OCI-LY7 (cell line): ENCODE results near the gene ADH7.

Experiments used
- CTCF ChIP-seq: fragments of 200-600 bp; sonication (generic); conservative IDR thresholded peaks from 2 replicates; pipeline ENCODE4 v1.5.1; 2014; ENCODE audit warnings: mild to moderate bottlenecking, antibody characterized with exemption, low read length, moderate library complexity, mixed read lengths
- EZH2phosphoT487 ChIP-seq: fragments of 200-600 bp; sonication (generic); IDR thresholded peaks from 2 replicates; pipeline ENCODE4 v1.6.1; 2018; ENCODE audit warnings: low read depth, borderline replicate concordance, mild to moderate bottlenecking, mixed run types, antibody characterized with exemption, low read length, moderate library complexity, mixed read lengths

GRCh38 chr4:99395595-99396364 lies 39.4 kb downstream of the ADH7 start:
- TF ChIP-seq CTCF: no peak
- no peak for TF ChIP-seq EZH2phosphoT487
